Fibroblast of upper back skin (primary cell): Measurements from ENCODE around the gene JHY.
A peak's percentile ranks its signal among the peaks of the same experiment; 100 is the strongest.

ENCODE experiments used
- DNase-seq: peaks from one replicate; pipeline ENCODE4 v3.0.0-alpha.2; 2013

JHY gene

GRCh38 chr11:122872046-122872445 is 10.5 kb upstream of the JHY start:
- no peak for DNase-seq

- no peak for DNase-seq
These were observed 7.6 kb upstream of the JHY start for GRCh38 chr11:122874991-122875390.

- no peak for DNase-seq
These were observed 4.8 kb upstream of the JHY start for GRCh38 chr11:122877732-122878131.

GRCh38 chr11:122879785-122880184 is 2.8 kb upstream of the JHY start:
- no peak for DNase-seq

GRCh38 chr11:122882857-122883645 is 492 bp downstream of the JHY start:
- DNase-seq: peak; percentile 16

- DNase-seq: peak; percentile 90
These were observed 1.1 kb downstream of the JHY start for GRCh38 chr11:122883646-122883979.

GRCh38 chr11:122888162-122888561 is 5.6 kb downstream of the JHY start:
- no peak for DNase-seq

- no peak for DNase-seq
These were observed 10.6 kb downstream of the JHY start for GRCh38 chr11:122893131-122893530.

- DNase-seq: no peak
These were observed 13.0 kb downstream of the JHY start for GRCh38 chr11:122895563-122895962.

GRCh38 chr11:122897606-122898210 is 15.1 kb downstream of the JHY start:
- peak; percentile 73 for DNase-seq

GRCh38 chr11:122898799-122899198 is 16.2 kb downstream of the JHY start:
- no peak for DNase-seq

GRCh38 chr11:122900587-122901202 is 18.1 kb downstream of the JHY start:
- peak; percentile 44 for DNase-seq

GRCh38 chr11:122902951-122903350 is 20.4 kb downstream of the JHY start:
- no peak for DNase-seq

GRCh38 chr11:122910775-122911174 is 28.2 kb downstream of the JHY start:
- peak; percentile 21 for DNase-seq

- DNase-seq: peak; percentile 56
These were observed 34.8 kb downstream of the JHY start for GRCh38 chr11:122917311-122917710.

- no peak for DNase-seq
These were observed 36.2 kb downstream of the JHY start for GRCh38 chr11:122918734-122919133.

- DNase-seq: no peak
These were observed 38.0 kb downstream of the JHY start for GRCh38 chr11:122920579-122920978.

- DNase-seq: no peak
These were observed 40.3 kb downstream of the JHY start for GRCh38 chr11:122922893-122923292.

GRCh38 chr11:122923302-122923701 is 40.7 kb downstream of the JHY start:
- DNase-seq: no peak

GRCh38 chr11:122931510-122931909 is 49.0 kb downstream of the JHY start:
- no peak for DNase-seq

GRCh38 chr11:122933416-122933815 is 50.9 kb downstream of the JHY start:
- no peak for DNase-seq

GRCh38 chr11:122937983-122938382 is 55.4 kb downstream of the JHY start:
- DNase-seq: no peak

- DNase-seq: no peak
These were observed 56.0 kb downstream of the JHY start for GRCh38 chr11:122938557-122938956.

- DNase-seq: no peak
These were observed 68.7 kb downstream of the JHY start for GRCh38 chr11:122951211-122951610.
